K562 (cell line): ENCODE results near the gene ATG13. TPM values are rescaled to one million over a fixed set of nuclear protein-coding genes. Genes with fewer than 3 reads are reported as not detected.

Experiments used
- ATF1 ChIP-seq, 2 experiments: fragments of 450-650 bp in 1 of 2; IDR thresholded peaks; 2 replicates each; pipeline ENCODE4 v1.6.1; 2016; ENCODE audit warnings: missing compliant biosample characterization in 1 of 2, missing genetic modification characterization in 1 of 2
- CCNT2 ChIP-seq: IDR thresholded peaks from 2 replicates; pipeline ENCODE4 v1.6.1; 2011; ENCODE audit warnings: borderline replicate concordance, low read depth, mild to moderate bottlenecking, moderate library complexity, mixed read lengths, low read length; ENCODE audit not compliant: insufficient read length; ENCODE audit errors: extremely low read depth
- IRF9 ChIP-seq: fragments of 450-650 bp; IDR thresholded peaks from 2 replicates; pipeline ENCODE4 v1.6.1; 2016; ENCODE audit warnings: missing biosample characterization, missing genetic modification characterization
- L3MBTL2 ChIP-seq: fragments of 450-650 bp; IDR thresholded peaks from 2 replicates; pipeline ENCODE4 v1.6.1; 2016; ENCODE audit warnings: mild to moderate bottlenecking, moderate library complexity
- MCM5 ChIP-seq: fragments of 450-650 bp; IDR thresholded peaks from 2 replicates; pipeline ENCODE4 v1.6.1; 2016; ENCODE audit warnings: low read depth
- MLLT1 ChIP-seq, 2 experiments: fragments of 450-650 bp; IDR thresholded peaks; 2 replicates each; pipeline ENCODE4 v1.6.1; 2016
- MYC ChIP-seq, 2 experiments: fragments of 250-450 bp in 1 of 2; sonication (Bioruptor Pico) in 1 of 2; IDR thresholded peaks; 2 replicates each; pipeline versions ENCODE4 v1.5.1 to v1.6.1; 2012 to 2021; ENCODE audit warnings: low read depth in 2 of 2, borderline replicate concordance in 1 of 2, improper control_type of control experiment in 1 of 2, low read length in 1 of 2, mild to moderate bottlenecking in 1 of 2, moderate library complexity in 1 of 2
- NEUROD1 ChIP-seq: fragments of 150-350 bp; IDR thresholded peaks from 2 replicates; pipeline ENCODE4 v1.6.1; 2014; ENCODE audit warnings: borderline replicate concordance, low read length, low read depth; ENCODE audit not compliant: partially characterized antibody
- SFPQ ChIP-seq: fragments of 200-400 bp; formaldehyde crosslinking; IDR thresholded peaks from 2 replicates; pipeline ENCODE4 v1.6.1; 2017; ENCODE audit warnings: mild to moderate bottlenecking, low read depth, low read length, moderate library complexity
- ZNF318 ChIP-seq, 2 experiments: fragments of 450-650 bp; IDR thresholded peaks; 2 replicates each; pipeline ENCODE4 v1.6.1; 2016; ENCODE audit warnings: mild to moderate bottlenecking in 2 of 2, borderline replicate concordance in 1 of 2, low read depth in 1 of 2, moderate library complexity in 1 of 2
- polyA plus RNA-seq, 8 experiments: library from polyadenylated mRNA; depleted of rRNA in 4 of 8; stranded (reverse) in 5 of 8; unstranded in 3 of 8; fragments of >200 nt; fragmentation: Nextera tagmentation in 2 of 8; fragmentation: Illumina TruSeq in 1 of 8; extraction: Ambion mirVana in 2 of 8; extraction: Trizol in 1 of 8; gene quantifications; 2 replicates each; pipeline versions ENCODE4 v1.2.1 to v1.2.3, GENCODE V29; 2011 to 2014; ENCODE audit warnings: inconsistent platforms in 1 of 8, missing spikeins in 1 of 8
- total RNA-seq, 7 experiments: library from RNA; depleted of rRNA in 6 of 7; stranded (reverse); fragments of >200 nt in 6 of 7; fragmentation: Illumina TruSeq in 2 of 7; extraction: Trizol in 2 of 7; gene quantifications; 2 replicates each; pipeline versions ENCODE4 v1.2.1 to v1.2.3, GENCODE V29; 2011 to 2021; ENCODE audit warnings: low replicate concordance in 1 of 7

The ATG13 gene
- total and polyA plus RNA-seq, 9 of the 15 experiments (the other 6 are each of a cell fraction or from before 2014, with no cell fraction given), result 13.1 to 61.5 (median 36.5) TPM

GRCh38 chr11:46658259-46658658 is 40.9 kb downstream of the ATG13 start (continued):
- TF ChIP-seq IRF9 (tag) (no peak), ZNF318 (IDR thresholded peaks at IDR 0.05; ENCODE audit: borderline replicate concordance in 1 of 2, low read depth in 1 of 2) (no peak), MLLT1 (IDR thresholded peaks at IDR 0.05) (no peak), MYC (IDR thresholded peaks at IDR 0.05; ENCODE audit: low read depth, low read length) (no peak), MYC (CRISPR knock-in tag; IDR thresholded peaks at IDR 0.05; ENCODE audit: borderline replicate concordance, low read depth) (no peak), CCNT2 (no peak), ATF1 (CRISPR knock-in tag; IDR thresholded peaks at IDR 0.05) (no peak), ATF1 (tag; IDR thresholded peaks at IDR 0.05) (no peak), MCM5 (no peak), NEUROD1 (no peak), L3MBTL2 (no peak), SFPQ (no peak)
